GM10266 (cell line): Measurements from ENCODE around the gene BMAL2.

ENCODE experiments used
- DNase-seq: peaks from one replicate; pipeline ENCODE4 v3.0.0; 2012; ENCODE audit errors: extremely low spot score
- TF ChIP-seq, protein P1 (sequence below): IDR thresholded peaks from 2 replicates; pipeline ENCODE4 v1.5.1; 2012; ENCODE audit warnings: mild to moderate bottlenecking, low read depth; ENCODE audit not compliant: control insufficient read depth, insufficient read depth; ENCODE audit errors: missing control alignments

The BMAL2 gene

DNA sequence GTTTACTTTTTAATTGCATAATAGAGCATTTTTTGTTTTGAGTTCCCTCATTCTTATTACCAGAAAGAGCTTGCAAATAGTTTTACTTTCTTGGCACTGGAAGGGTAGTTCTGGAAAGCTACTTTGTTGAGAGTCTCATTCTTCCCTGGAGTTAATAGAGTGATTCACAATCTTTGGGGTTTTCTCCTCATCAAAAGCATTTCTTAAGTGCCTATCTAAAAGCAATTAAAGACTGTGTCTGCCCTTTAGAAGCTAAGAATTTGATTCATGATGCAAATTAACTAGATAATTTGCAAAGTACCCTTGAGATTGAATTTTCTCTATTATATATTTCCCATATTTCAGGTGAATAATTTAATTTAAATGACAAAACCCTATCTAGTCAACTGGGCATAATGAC, 8.1 kb upstream of the BMAL2 start:
- TF ChIP-seq, protein P1, sequence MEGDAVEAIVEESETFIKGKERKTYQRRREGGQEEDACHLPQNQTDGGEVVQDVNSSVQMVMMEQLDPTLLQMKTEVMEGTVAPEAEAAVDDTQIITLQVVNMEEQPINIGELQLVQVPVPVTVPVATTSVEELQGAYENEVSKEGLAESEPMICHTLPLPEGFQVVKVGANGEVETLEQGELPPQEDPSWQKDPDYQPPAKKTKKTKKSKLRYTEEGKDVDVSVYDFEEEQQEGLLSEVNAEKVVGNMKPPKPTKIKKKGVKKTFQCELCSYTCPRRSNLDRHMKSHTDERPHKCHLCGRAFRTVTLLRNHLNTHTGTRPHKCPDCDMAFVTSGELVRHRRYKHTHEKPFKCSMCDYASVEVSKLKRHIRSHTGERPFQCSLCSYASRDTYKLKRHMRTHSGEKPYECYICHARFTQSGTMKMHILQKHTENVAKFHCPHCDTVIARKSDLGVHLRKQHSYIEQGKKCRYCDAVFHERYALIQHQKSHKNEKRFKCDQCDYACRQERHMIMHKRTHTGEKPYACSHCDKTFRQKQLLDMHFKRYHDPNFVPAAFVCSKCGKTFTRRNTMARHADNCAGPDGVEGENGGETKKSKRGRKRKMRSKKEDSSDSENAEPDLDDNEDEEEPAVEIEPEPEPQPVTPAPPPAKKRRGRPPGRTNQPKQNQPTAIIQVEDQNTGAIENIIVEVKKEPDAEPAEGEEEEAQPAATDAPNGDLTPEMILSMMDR: no peak

DNA sequence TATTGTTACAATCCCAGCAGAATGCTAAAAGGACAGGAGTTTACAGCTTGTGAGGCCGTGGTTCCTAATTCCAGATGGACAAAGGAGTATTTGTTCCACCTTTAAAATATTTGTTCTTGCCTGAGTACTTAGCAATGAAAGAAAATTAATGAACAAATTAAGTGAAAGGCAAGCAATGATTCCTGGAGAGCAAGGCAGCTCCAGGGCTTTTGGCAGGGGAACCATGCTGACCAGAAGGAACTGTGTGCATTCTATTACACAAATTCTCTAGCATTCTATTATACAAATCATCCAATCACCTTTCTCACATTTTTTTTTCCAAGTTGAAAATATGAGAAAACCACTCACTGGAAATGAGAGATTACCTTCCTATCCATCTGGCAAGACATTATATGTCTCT, 1.8 kb upstream of the BMAL2 start:
- TF ChIP-seq, protein P1: no peak
- no peak for DNase-seq

More for the DNA sequence above, 8.1 kb upstream of the BMAL2 start:
- DNase-seq: no peak

DNA sequence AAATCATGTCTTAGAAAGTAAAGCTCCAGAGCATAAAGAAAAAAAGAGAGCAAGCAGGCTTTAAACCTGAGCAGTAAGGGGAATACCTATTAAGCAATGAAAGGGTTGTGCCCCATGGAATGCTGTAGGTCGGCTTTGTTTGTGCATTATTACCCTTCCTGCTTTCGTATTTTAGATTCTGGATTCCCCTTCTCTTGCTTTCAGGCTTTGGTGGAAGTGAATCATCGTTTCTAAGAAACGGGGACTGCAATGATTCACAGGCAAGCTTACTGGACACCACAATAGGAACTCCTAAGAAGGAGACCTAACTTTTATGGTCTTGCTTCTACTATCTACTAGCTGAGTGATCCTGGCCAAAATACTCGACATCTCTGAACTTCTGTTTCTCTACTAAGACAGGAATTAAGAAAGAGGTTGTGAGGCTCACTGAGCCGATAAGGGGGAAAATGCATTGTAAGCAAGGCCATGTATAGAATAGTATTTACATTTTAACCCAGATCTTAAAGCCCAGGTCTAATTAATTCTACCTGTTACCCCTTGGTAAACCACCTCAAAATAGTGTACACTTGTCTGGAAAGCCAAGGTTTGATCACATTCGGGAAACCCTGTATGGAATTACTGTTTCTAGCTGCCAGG, 1.2 kb upstream of the BMAL2 start:
- peak; percentile 79 for DNase-seq
- TF ChIP-seq, protein P1: no peak

DNA sequence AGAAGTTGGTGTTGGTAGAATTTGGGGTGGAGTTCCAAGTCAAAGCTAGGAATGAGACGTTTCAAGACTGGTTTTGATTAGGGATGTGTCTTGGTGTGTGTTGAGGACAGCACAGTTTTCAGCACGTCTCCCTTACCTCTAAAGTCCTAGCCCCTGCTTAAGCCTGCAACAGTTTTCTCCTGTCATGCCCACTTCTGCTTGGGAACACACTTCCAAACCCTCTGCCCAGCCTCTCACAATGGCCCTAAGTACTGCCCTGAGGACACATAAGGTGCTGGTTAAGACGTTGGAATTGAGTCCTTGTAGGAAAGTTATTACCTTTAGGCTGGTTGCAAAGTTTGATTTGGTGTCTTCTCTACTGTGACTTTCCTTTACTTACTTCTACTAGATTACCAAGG, 710 bp upstream of the BMAL2 start:
- DNase-seq: no peak
- TF ChIP-seq, protein P1: no peak

DNA sequence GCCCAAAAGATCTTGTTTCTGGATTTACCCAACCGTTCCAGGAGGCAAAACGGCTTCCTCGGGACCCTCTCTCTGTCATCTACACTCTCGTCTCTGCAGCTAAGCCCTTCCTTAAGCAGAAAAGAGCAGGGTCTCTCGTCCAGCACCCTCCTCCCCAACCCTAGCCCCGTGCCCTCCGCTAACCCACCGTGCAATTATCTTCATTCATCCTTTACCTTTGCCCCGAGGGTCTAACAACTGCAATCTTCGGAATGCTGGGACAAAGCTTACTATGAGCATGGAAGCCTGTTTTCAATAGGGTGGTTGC, 276 bp upstream of the BMAL2 start:
- peak; percentile 29 for DNase-seq
- TF ChIP-seq, protein P1: no peak

DNA sequence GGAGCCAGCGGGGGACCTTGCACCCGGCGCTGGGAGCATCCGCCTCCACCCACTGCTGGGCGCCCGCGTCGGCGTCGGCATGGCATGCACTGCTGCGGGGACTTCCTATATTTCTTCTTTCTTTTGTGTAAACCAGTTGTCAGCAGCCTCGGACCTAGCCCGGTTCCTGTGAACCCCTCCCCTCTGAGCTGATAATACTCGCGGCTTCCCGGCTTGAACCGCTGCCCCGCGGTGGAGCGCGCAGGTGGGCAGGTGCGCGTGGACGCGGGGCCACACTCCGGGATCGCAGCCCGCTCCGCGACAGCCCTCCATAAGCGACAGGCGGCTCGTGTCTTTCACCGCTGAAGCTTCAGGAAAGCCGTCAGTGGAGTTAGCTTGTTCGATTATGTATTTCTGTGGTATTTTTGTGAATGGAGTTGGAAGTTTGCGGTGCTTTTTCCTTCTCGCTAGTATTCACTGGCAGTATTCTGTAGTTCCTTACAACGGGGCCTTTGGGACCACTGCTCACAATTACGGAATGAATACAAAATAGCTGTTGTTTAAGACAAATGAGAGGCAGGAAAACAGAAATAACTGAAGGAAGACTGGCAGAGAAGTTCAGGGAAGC, 870 bp downstream of the BMAL2 start:
- peak; percentile 49 for DNase-seq
- TF ChIP-seq, protein P1: no peak

DNA sequence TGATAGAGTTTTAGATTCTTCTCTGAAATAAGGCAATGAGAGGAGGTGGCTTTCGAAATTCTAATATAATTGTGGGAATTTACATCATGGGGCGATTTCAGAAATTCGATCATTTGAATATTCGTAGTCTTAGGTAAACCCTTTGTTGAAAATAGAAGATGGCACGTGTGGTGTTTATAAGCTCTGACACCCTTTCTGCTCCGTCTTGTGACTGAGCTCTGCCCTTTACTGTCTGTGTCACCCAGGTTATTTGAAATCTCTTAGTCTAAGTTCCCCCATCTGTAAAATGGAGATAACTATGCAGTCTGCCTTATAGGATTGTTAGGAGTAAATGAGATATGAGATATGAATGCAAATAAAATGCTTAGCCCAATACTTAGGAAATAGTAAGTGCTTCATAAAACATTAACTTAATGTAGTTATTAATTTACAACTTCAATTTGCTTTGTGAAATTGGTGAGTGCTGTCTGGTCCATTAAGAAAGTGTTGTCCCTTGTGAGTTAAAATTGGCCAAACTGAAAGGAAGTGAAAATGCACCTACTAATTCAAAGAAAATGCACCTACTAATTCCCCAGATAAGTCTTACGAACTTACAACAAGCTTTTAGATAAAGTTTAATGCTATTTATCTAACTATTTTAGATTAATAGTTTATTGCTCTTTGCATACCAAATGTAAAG, 1.5 kb downstream of the BMAL2 start:
- peak; percentile 55 for DNase-seq

More for the DNA sequence above, 1.5 kb downstream of the BMAL2 start:
- TF ChIP-seq, protein P1: no peak
